ENCODE results near the gene SCIMP. TPM values are rescaled to one million over a fixed set of nuclear protein-coding genes. Genes with fewer than 3 reads are reported as not detected.
A peak's percentile ranks its signal among the peaks of the same experiment; 100 is the strongest.

Gene SCIMP
- not detected in 2 replicates for total RNA-seq (2014; rRNA removed; shearing (Covaris generic))
- polyA plus RNA-seq (2015; cell fraction: cytosol; rRNA removed), result not detected in 2 replicates
- not detected in 2 replicates for polyA plus RNA-seq (2015; cell fraction: nucleus; rRNA removed)

DNA sequence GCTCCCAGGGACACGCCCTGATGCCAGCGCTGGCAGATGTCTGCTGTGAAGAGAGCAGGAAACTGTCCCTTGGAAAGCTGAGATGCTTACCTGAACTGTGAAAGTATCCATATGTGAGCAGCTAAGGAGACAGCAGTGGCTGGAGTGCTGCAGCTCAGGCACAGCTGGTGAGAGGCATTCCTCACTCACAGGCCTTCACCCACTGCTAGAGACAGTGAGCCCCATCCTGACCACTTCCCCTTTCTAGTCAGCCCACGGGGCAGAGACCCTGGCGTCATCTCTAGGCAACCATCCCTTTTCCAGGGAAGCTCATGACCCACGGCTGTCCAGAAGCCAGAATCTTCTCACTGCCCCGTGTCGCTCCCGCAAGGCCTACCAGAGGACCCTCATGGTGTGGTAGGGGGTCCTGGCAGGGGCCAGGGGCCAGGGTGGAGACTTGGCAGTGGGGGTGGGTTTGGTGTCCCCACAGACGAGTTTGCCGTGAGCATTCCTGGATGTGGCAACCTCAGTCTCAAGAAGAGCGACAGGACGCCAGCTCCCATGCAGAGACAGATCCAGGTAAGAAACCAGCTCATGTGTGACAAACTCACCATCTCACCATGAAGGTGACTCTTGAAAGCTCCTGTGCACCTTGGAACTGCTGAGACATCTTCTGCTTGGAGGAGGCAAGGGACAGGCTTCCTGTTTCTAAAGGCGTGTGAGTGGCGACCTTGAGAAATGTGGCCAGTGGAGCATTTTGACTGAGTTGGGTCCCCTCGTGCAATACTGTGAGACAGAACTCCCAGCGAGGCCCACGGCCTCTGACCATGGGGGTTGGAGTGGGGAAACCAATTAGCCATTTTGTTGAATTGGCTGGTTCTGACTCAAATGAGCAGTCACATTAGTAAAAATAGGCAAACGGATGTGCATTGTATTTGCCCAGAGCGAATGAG is at the start of gene SCIMP:
TSS of gene SCIMP (minus strand) at position 216 of the 932 bp plus-strand sequence. CDS start at position 111, 105 bp downstream.
- DNase-seq (ENCODE audit: low read depth, low spot score), result no peak
- in situ Hi-C loops (cut with HindIII; ENCODE audit: low pct_unique_long_range_greater_than_20kb, low sequenced_read_pairs), result no loop called here

DNA sequence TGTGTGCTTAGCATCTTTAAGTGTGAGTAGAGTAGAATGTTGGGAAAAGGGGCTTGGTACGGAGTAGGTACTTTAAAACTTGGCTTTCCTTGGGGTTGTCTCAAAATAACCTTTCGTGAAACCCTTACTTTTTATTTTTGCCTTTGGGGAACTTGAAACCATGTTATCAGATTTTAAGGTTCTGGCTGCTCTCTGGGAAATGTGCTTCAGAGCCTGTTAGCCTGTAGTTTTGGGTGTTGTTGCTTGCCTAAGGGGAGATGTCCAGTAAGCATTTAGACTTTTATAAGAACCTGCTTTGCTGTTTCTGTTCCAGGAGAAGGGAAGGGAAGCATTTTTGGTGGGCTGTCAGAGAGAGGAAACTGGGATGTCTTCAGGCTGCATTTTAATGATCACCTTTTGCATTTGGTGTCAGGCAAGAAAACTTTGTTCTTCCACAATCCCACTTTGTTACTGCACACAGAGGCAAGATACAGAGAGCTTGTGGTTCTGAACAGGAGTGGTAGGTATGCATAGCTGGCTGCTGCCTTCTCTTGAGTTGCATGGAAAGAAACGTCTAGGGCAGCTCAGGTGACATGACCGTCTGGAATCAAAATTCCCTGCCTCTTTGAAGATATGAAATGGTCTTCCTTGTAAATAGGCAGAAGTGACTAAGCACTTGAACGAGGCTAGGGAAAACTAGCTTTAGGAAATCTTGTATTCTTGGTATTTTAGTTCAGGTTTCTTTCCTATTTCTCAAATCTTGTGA is 49.1 kb upstream of the SCIMP start:
- in situ Hi-C loops (cut with HindIII; ENCODE audit: low pct_unique_long_range_greater_than_20kb, low sequenced_read_pairs), result no loop called here
- DNase-seq (ENCODE audit: low read depth, low spot score), result no peak

GRCh38 chr17:5282642-5283217 is 48.1 kb upstream of the SCIMP start:
- no peak for DNase-seq (ENCODE audit: low read depth, low spot score)
- in situ Hi-C loops (cut with HindIII; ENCODE audit: low pct_unique_long_range_greater_than_20kb, low sequenced_read_pairs), result no loop called here

- in situ Hi-C loops (cut with HindIII; ENCODE audit: low pct_unique_long_range_greater_than_20kb, low sequenced_read_pairs), result no loop called here
- DNase-seq (ENCODE audit: low read depth, low spot score), result peak; percentile 84
These were observed 47.4 kb upstream of the SCIMP start, which contains the start of gene RABEP1 for GRCh38 chr17:5281814-5282641. Gene RABEP1 (plus strand): TSS chr17:5282284. CDS start chr17:5282487, 203 bp downstream.

GRCh38 chr17:5272322-5272721 is 37.7 kb upstream of the SCIMP start:
- no peak for DNase-seq (ENCODE audit: low read depth, low spot score)
- in situ Hi-C loops (cut with HindIII; ENCODE audit: low pct_unique_long_range_greater_than_20kb, low sequenced_read_pairs), result no loop called here

DNA sequence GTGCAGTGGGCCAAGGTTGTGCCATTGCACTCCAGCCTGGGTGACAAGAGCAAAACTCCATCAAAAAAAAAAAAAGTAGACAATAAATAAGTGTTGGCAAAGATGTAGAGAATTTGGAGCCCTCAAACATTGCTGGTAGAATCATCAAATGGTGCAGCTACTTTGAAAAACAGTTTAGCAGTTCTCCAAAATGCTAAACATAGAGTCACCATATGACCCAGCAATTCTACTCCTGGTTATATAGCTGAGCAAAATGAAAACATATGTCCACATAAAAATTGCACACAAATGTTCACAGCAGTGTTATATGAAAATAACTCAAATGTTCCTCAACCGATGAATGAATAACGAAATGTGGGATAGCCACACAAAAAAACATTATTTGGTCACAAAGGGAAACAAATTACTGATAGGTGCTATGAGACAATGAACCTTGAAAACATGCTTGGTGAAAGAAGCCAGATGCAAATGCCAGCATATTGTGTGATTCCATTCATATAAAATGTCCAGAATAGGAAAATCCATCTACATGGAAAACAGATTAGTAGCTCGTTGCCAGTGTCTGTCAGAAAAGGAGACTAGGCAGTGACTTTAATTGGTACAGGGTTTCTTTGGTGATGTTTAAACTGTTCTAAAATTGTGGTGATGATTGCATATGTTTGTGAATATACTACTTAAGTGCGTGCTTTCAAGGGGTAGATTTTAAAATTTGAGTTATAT is 34.7 kb upstream of the SCIMP start:
- no peak for DNase-seq (ENCODE audit: low read depth, low spot score)
- in situ Hi-C loops (cut with HindIII; ENCODE audit: low pct_unique_long_range_greater_than_20kb, low sequenced_read_pairs), result no loop called here

DNA sequence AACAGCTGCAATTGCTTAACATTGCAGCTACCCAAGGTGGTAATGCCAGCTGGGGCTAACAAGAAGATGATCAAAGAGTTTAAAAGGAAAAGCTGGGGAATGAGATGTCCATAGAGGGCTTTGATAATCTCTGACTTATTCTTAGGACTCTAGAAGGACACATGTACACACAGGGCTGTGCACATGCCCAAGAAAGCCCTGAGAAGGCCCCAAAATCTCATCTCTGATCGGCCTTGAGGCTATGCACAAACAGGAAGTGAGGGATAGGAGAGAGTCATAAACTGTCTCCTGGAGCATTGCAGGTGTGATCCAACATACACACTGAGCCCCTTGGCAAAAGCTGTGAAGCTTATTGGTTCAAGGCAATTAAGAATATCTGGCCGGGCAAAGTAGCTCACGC is 30.2 kb upstream of the SCIMP start:
- no peak for DNase-seq (ENCODE audit: low read depth, low spot score)
- in situ Hi-C loops (cut with HindIII; ENCODE audit: low pct_unique_long_range_greater_than_20kb, low sequenced_read_pairs), result no loop called here

- in situ Hi-C loops (cut with HindIII; ENCODE audit: low pct_unique_long_range_greater_than_20kb, low sequenced_read_pairs), result no loop called here
These were observed 28.8 kb upstream of the SCIMP start for GRCh38 chr17:5263441-5263840.

DNA sequence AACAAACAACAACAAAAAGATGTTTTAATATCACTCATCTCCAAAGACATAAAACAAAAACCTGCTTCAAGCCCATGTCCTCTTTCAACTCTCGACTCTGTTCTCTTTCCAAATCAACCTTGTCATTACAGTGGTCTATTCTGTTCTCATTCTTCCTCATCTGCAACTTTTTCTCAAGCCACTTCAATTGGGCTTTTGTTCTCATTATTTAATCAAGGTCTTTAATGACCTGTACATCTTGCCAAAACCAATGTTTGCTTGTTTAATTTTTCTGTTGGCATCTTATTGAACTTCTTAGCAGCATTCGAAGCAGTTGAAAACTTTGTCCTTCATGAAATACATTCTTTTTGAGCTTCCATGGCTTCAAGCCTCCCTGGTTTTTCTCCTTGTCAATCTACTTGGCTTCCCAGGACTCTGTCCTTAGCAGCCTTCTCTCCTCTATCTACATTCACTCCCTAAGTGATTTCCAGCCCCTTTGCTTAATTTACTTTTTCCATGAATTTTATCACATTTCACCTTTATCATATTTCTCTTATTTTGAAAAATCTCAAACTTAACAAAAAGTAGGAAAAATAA is 27.8 kb upstream of the SCIMP start:
- in situ Hi-C loops (cut with HindIII; ENCODE audit: low pct_unique_long_range_greater_than_20kb, low sequenced_read_pairs), result no loop called here
- DNase-seq (ENCODE audit: low read depth, low spot score), result peak; percentile 52

More at GRCh38 chr17:5263441-5263840, 28.8 kb upstream of the SCIMP start:
- no peak for DNase-seq (ENCODE audit: low read depth, low spot score)

GRCh38 chr17:5260542-5260941 is 25.9 kb upstream of the SCIMP start:
- DNase-seq (ENCODE audit: low read depth, low spot score), result no peak
- in situ Hi-C loops (cut with HindIII; ENCODE audit: low pct_unique_long_range_greater_than_20kb, low sequenced_read_pairs), result no loop called here

GRCh38 chr17:5257124-5257523 is 22.5 kb upstream of the SCIMP start:
- in situ Hi-C loops (cut with HindIII; ENCODE audit: low pct_unique_long_range_greater_than_20kb, low sequenced_read_pairs), result no loop called here
- DNase-seq (ENCODE audit: low read depth, low spot score), result no peak

GRCh38 chr17:5254903-5255521 is 20.4 kb upstream of the SCIMP start:
- in situ Hi-C loops (cut with HindIII; ENCODE audit: low pct_unique_long_range_greater_than_20kb, low sequenced_read_pairs), result no loop called here
- DNase-seq (ENCODE audit: low read depth, low spot score), result peak; percentile 31

DNA sequence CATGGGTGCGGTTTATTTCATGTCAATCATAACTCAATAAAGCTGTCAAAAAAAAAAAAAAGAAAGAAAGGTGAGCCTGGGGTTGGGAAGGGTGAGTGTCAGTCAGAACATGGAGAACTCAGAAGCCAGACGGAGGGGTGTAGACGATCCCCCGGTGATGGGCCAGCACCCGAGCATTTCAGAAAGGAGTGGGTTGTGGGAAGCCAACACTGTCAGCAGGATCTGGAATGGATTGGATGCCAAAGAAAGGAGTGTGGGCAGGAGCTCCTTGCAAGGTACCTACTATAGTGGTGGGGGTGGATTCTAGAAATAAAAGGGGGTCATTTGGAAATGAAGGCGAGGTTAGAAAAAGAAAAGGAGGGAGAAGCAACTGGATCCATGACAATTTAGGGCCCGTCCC is 19.8 kb upstream of the SCIMP start:
- in situ Hi-C loops (cut with HindIII; ENCODE audit: low pct_unique_long_range_greater_than_20kb, low sequenced_read_pairs), result no loop called here
- no peak for DNase-seq (ENCODE audit: low read depth, low spot score)

- DNase-seq (ENCODE audit: low read depth, low spot score), result peak; percentile 91
- in situ Hi-C loops (cut with HindIII; ENCODE audit: low pct_unique_long_range_greater_than_20kb, low sequenced_read_pairs), result no loop called here
These were observed 15.0 kb upstream of the SCIMP start for GRCh38 chr17:5249615-5250014.

DNA sequence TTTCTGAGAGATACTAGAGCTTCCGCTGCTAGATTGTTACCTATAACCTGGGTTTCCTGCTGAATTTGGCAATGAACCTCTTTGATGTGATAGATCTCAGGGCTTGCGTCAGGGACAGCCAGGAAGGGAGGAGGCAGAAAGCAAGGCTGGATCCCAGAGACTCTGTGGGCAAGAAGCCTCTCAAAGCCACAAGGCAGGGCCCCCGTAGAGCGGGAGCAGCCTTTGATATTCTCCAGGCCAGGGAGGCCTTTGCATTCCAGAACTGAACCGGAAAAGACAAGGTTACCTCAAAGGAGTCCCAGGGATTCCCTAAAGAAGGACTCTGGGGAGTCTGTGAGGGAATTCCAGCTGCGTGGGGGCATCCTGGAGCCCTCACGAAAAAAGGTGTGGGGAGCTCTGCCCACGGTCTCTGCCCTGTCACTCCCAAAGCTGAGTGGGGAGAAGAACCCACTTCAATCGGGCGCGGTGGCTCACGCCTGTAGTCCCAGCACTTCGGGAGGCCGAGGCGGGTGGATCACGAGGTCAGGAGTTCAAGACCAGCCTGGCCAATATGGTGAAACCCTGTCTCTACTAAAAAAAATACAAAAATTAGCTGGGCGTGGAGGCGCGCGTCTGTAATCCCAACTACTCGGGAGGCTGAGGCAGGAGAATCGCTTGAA is 14.3 kb upstream of the SCIMP start:
- in situ Hi-C loops (cut with HindIII; ENCODE audit: low pct_unique_long_range_greater_than_20kb, low sequenced_read_pairs), result no loop called here
- DNase-seq (ENCODE audit: low read depth, low spot score), result no peak
